ENCODE results near the gene MAP3K15.

GRCh38 chrX:19563746-19564145, 48.4 kb upstream of the MAP3K15 start:
- TF ChIP-seq POLR2A (IDR thresholded peaks at IDR 0.05; ENCODE audit: low read length) (no peak), GATA1 (IDR thresholded peaks at IDR 0.05; ENCODE audit: low read depth, low read length) (no peak)
